ENCODE data around the gene KIFC1. TPM values are rescaled to one million over a fixed set of nuclear protein-coding genes. Genes with fewer than 3 reads are reported as not detected.

KIFC1 gene
- total and polyA plus RNA-seq, 2 of the 4 experiments (the other 2 are of a cell fraction) = 33.9 to 40.6 TPM

DNA sequence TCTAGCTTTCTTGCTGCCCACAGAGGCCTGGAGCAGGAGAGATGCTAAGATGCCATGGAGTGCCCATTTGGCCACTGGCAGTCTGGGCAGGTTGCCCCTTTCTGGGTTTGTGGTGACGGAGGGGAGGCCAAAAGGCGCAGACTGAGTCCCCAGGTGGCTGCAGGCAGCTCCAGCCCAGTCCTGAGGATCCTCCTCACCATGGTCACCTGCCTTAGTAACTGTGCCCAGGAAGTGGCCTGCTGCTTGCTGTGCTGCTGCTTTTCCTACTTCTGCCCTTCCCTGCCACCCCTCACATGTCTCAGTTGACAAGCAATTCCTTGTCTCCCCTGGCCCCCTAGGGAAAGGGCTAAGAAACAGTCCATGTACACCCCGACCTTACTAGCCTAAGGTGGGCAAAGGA, 35.3 kb upstream of the KIFC1 start:
- Histone ChIP-seq H4K20me1 (ENCODE audit: insufficient read depth, low read length) (no peaks in the 10 kb centered on the region), H2BK120ac (ENCODE audit: low read depth, low read length) (no peak overlapping the region), H3K14ac (replicated peaks; ENCODE audit: low read depth, low read length) (no peak overlapping the region), H2AK5ac (ENCODE audit: low read depth, low read length) (no peak overlapping the region), H3K27ac (ENCODE audit: insufficient read depth, low read length) (no peak overlapping the region), H3K27me3 (ENCODE audit: control insufficient read depth, insufficient read depth, low read length) (peaks cover 23% of the 10 kb centered on the region), H3K4me1 (ENCODE audit: control insufficient read depth, insufficient read depth, low read length) (no peaks in the 10 kb centered on the region), H4K8ac (ENCODE audit: low read depth in 2 of 2, low read length in 2 of 2) (no peak overlapping the region), H2BK15ac (ENCODE audit: low read depth, low read length) (no peak overlapping the region), H3K9ac (ENCODE audit: low read depth, low read length) (no peak overlapping the region), H3K9me3 (ENCODE audit: control insufficient read depth, insufficient read depth, low read length) (no peaks in the 10 kb centered on the region), H3K18ac (ENCODE audit: low read depth, low read length) (no peak overlapping the region), H3K4me2 (ENCODE audit: low read depth, low read length) (no peak overlapping the region), H2BK20ac (ENCODE audit: low read depth, low read length) (no peak overlapping the region), H4K91ac (ENCODE audit: insufficient read depth, low read depth, low read length) (no peak overlapping the region), H3K4ac (ENCODE audit: low read depth, low read length) (no peak overlapping the region), H3K23ac (ENCODE audit: low read depth, low read length) (no peak overlapping the region), H3K9me1 (ENCODE audit: insufficient read depth, low read length) (no peaks in the 10 kb centered on the region), H3K56ac (ENCODE audit: extremely low read depth, insufficient read depth, low read length) (no peak overlapping the region), H3K36me3 (ENCODE audit: control insufficient read depth, insufficient read depth, low read length) (no peaks in the 10 kb centered on the region), H2AK9ac (replicated peaks; ENCODE audit: low read depth, low read length, poor library complexity) (no peak overlapping the region), H4K5ac (ENCODE audit: low read depth, low read length) (no peak overlapping the region), H3K79me1 (ENCODE audit: low read depth in 1 of 2, low read length in 2 of 2) (no peaks in the 10 kb centered on the region), H2AFZ (replicated peaks; ENCODE audit: low read length, poor library complexity) (no peak overlapping the region), H3K4me3 (ENCODE audit: insufficient read depth, low read depth, low read length) (no peak overlapping the region), H2BK5ac (ENCODE audit: low read depth, low read length, poor library complexity, severe bottlenecking) (no peak overlapping the region)
- WGBS, 2 experiments (ENCODE audit: extremely low coverage in 2 of 2, insufficient read length in 1 of 2) = no CpG with 5 or more reads among the region's 3 CpGs
- CTCF ChIA-PET = no interaction called here
- no peak for ATAC-seq (ENCODE audit: low read depth)
- DNase-seq = no peak
- POLR2A ChIA-PET (ENCODE audit: unreplicated experiment) = no interaction called here
- no TSS peak for BruUV-seq (replicated peaks)
- in situ Hi-C loops (cut with MboI; ENCODE audit: low sequenced_read_pairs) = no loop called here
- intact Hi-C loops (cut with micrococcal nuclease) = no loop called here
- dilution Hi-C loops (cut with HindIII; ENCODE audit: low sequenced_read_pairs, unreplicated experiment) = no loop called here
- no peak for TF ChIP-seq MAFK (IDR thresholded peaks at IDR 0.05; ENCODE audit: low read depth, low read length)
- TF ChIP-seq MXI1 (IDR thresholded peaks at IDR 0.05; ENCODE audit: borderline replicate concordance, low read depth, low read length) = no peak
- TF ChIP-seq, protein P1, sequence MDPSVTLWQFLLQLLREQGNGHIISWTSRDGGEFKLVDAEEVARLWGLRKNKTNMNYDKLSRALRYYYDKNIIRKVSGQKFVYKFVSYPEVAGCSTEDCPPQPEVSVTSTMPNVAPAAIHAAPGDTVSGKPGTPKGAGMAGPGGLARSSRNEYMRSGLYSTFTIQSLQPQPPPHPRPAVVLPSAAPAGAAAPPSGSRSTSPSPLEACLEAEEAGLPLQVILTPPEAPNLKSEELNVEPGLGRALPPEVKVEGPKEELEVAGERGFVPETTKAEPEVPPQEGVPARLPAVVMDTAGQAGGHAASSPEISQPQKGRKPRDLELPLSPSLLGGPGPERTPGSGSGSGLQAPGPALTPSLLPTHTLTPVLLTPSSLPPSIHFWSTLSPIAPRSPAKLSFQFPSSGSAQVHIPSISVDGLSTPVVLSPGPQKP (IDR thresholded peaks at IDR 0.05; ENCODE audit: borderline replicate concordance, low read depth, low read length) = no peak
- no peak for TF ChIP-seq BHLHE40 (IDR thresholded peaks at IDR 0.05; ENCODE audit: low read depth, low read length)
- no peak for TF ChIP-seq RCOR1 (IDR thresholded peaks at IDR 0.05; ENCODE audit: insufficient replicate concordance, low read length)
- TF ChIP-seq FOS (IDR thresholded peaks at IDR 0.05; ENCODE audit: low read depth, low read length) = no peak
- TF ChIP-seq CEBPB (IDR thresholded peaks at IDR 0.05; ENCODE audit: low read depth, low read length) = no peak
- no peak for TF ChIP-seq NFE2L2 (IDR thresholded peaks at IDR 0.05; ENCODE audit: low read depth, low read length)
- TF ChIP-seq POLR2A (IDR thresholded peaks at IDR 0.05; ENCODE audit: low read depth, low read length) = no peak
- no peak for TF ChIP-seq CHD1 (IDR thresholded peaks at IDR 0.05; ENCODE audit: low read depth, low read length)
- TF ChIP-seq SMC3 (IDR thresholded peaks at IDR 0.05; ENCODE audit: low read depth, low read length) = no peak
- TF ChIP-seq RAD21 (IDR thresholded peaks at IDR 0.05; ENCODE audit: low read length) = no peak
- TF ChIP-seq RFX5 (IDR thresholded peaks at IDR 0.05; ENCODE audit: low read depth, low read length) = no peak
- TF ChIP-seq, protein P2, sequence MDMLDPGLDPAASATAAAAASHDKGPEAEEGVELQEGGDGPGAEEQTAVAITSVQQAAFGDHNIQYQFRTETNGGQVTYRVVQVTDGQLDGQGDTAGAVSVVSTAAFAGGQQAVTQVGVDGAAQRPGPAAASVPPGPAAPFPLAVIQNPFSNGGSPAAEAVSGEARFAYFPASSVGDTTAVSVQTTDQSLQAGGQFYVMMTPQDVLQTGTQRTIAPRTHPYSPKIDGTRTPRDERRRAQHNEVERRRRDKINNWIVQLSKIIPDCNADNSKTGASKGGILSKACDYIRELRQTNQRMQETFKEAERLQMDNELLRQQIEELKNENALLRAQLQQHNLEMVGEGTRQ (IDR thresholded peaks at IDR 0.05; ENCODE audit: low read depth, low read length) = no peak
